ENCODE data around the gene BRAT1.

Gene BRAT1

GRCh38 chr7:2555121-2556052, at the start of gene BRAT1:
Gene BRAT1, minus strand, starts transcription at chr7:2555524. Its CDS starts 1,093 bp downstream, at chr7:2554431.
- H3K9me3 Mint-ChIP-seq, result no peaks in the 10 kb centered on the region
- TF ChIP-seq CTCF (IDR thresholded peaks at IDR 0.05; ENCODE audit: unreplicated experiment in 3 of 3), result peak; percentile 41 to 46 (median 43)
- H3K36me3 Mint-ChIP-seq (ENCODE audit: low read depth), result peaks cover 22% of the 10 kb centered on the region
- peaks cover 17% of the 10 kb centered on the region for H3K4me1 Mint-ChIP-seq
- peak within 1 kb of the TSS; percentile 86 to 89 (median 89) for H3K4me3 Mint-ChIP-seq
- H3K27me3 Mint-ChIP-seq (ENCODE audit: low read depth), result no peaks in the 10 kb centered on the region
- H3K27ac Mint-ChIP-seq, result peak within 1 kb of the TSS; percentile 95 to 100 (median 98)

GRCh38 chr7:2604608-2605174, 49.4 kb upstream of the BRAT1 start:
- Mint-ChIP-seq H3K36me3 (ENCODE audit: low read depth) (peaks cover 19% of the 10 kb centered on the region), H3K27ac (no peak overlapping the region), H3K4me3 (no peak overlapping the region), H3K27me3 (ENCODE audit: low read depth) (peaks cover 4% of the 10 kb centered on the region), H3K4me1 (peaks cover 14% of the 10 kb centered on the region), H3K9me3 (no peaks in the 10 kb centered on the region)
- TF ChIP-seq CTCF (IDR thresholded peaks at IDR 0.05; ENCODE audit: unreplicated experiment in 3 of 3), result no peak

- Mint-ChIP-seq H3K9me3 (no peaks in the 10 kb centered on the region), H3K27ac (no peak overlapping the region), H3K36me3 (ENCODE audit: low read depth) (peaks cover 27% of the 10 kb centered on the region), H3K4me1 (peaks cover 6% of the 10 kb centered on the region), H3K4me3 (no peak overlapping the region), H3K27me3 (ENCODE audit: low read depth) (peaks cover 4% of the 10 kb centered on the region)
- no peak for TF ChIP-seq CTCF (IDR thresholded peaks at IDR 0.05; ENCODE audit: unreplicated experiment in 3 of 3)
Observed at GRCh38 chr7:2603044-2603965, 48.0 kb upstream of the BRAT1 start.

- TF ChIP-seq CTCF (IDR thresholded peaks at IDR 0.05; ENCODE audit: unreplicated experiment in 3 of 3), result no peak
- no peaks in the 10 kb centered on the region for H3K9me3 Mint-ChIP-seq
- peaks cover 4% of the 10 kb centered on the region for H3K27me3 Mint-ChIP-seq (ENCODE audit: low read depth)
- no peak overlapping the region for H3K4me3 Mint-ChIP-seq
- H3K4me1 Mint-ChIP-seq, result peaks cover 2% of the 10 kb centered on the region
- H3K27ac Mint-ChIP-seq, result no peak overlapping the region
- H3K36me3 Mint-ChIP-seq (ENCODE audit: low read depth), result peaks cover 33% of the 10 kb centered on the region
Observed at GRCh38 chr7:2602406-2603043, 47.2 kb upstream of the BRAT1 start.

GRCh38 chr7:2601907-2602306, 46.6 kb upstream of the BRAT1 start:
- Mint-ChIP-seq H3K27me3 (ENCODE audit: low read depth) (peaks cover 4% of the 10 kb centered on the region), H3K4me1 (peaks cover 4% of the 10 kb centered on the region), H3K4me3 (no peak overlapping the region), H3K36me3 (ENCODE audit: low read depth) (peaks cover 33% of the 10 kb centered on the region), H3K9me3 (no peaks in the 10 kb centered on the region), H3K27ac (no peak overlapping the region)
- no peak for TF ChIP-seq CTCF (IDR thresholded peaks at IDR 0.05; ENCODE audit: unreplicated experiment in 3 of 3)
